ENCODE data around the gene KLF14. TPM values are rescaled to one million over a fixed set of nuclear protein-coding genes. Genes with fewer than 3 reads are reported as not detected.

The KLF14 gene
- total and polyA plus RNA-seq, 8 donors, result 0.09 to 0.40 (median 0.23) TPM

GRCh38 chr7:130732980-130733930, 752 bp downstream of the KLF14 start:
- DNase-seq (peak; percentile 43 to 83 (median 56)), FAIRE-seq (no peak), ATAC-seq (peak; percentile 80 to 87 (median 85))
- TF ChIP-seq, protein P1, sequence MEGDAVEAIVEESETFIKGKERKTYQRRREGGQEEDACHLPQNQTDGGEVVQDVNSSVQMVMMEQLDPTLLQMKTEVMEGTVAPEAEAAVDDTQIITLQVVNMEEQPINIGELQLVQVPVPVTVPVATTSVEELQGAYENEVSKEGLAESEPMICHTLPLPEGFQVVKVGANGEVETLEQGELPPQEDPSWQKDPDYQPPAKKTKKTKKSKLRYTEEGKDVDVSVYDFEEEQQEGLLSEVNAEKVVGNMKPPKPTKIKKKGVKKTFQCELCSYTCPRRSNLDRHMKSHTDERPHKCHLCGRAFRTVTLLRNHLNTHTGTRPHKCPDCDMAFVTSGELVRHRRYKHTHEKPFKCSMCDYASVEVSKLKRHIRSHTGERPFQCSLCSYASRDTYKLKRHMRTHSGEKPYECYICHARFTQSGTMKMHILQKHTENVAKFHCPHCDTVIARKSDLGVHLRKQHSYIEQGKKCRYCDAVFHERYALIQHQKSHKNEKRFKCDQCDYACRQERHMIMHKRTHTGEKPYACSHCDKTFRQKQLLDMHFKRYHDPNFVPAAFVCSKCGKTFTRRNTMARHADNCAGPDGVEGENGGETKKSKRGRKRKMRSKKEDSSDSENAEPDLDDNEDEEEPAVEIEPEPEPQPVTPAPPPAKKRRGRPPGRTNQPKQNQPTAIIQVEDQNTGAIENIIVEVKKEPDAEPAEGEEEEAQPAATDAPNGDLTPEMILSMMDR (IDR thresholded peaks at IDR 0.05), result no peak
- no peaks in the 10 kb centered on the region for H3K36me3 ChIP-seq
- H3K27ac ChIP-seq, result peak overlapping the region in 1 of 4 donors; percentile 59
- peaks cover 0 to 27% (median 10%) of the 10 kb centered on the region in 4 donors for H3K27me3 ChIP-seq
- whole genome bisulfite sequencing, 2 donors, result 11 to 13% methylated on average over 76 to 100 of the region's 100 CpGs
- H3K9me3 ChIP-seq, result peaks cover 0 to 10% (median 0%) of the 10 kb centered on the region in 4 donors
- H3K4me3 ChIP-seq, result peak overlapping the region; percentile 23 to 58 (median 46)
- intact Hi-C loops (cut with DNase I), result no loop called here
- H3K4me1 ChIP-seq, result no peaks in the 10 kb centered on the region

DNA sequence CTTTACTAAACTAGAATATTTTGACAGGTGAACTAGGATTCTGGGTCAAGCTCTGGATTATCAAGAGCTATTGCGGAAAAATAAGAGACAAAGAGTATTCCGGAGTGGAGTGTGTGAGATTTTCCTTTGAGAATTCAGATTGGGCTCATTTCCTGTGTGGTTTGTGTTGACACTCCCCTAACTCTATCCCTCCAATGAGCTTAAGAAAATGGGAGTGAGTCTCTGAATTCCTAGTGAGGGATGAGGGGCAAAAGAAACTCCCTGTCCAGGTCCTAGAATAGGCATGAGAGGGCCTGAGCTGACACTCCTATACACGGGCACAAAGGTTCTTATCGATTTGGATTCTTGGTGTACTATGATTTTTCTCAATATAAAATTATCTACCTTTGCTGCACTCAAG, 10.2 kb downstream of the KLF14 start:
- FAIRE-seq, result no peak
- Histone ChIP-seq H3K27ac (no peak overlapping the region), H3K27me3 (no peaks in the 10 kb centered on the region), H3K4me1 (no peaks in the 10 kb centered on the region), H3K4me3 (no peak overlapping the region), H3K36me3 (no peaks in the 10 kb centered on the region), H3K9me3 (no peaks in the 10 kb centered on the region)
- intact Hi-C loops (cut with DNase I), result no loop called here
- no peak for ATAC-seq
- no peak for DNase-seq
- TF ChIP-seq, protein P1 (IDR thresholded peaks at IDR 0.05), result no peak
- WGBS, 2 donors, result 75 to 81% methylated on average over 4 of the region's 4 CpGs

DNA sequence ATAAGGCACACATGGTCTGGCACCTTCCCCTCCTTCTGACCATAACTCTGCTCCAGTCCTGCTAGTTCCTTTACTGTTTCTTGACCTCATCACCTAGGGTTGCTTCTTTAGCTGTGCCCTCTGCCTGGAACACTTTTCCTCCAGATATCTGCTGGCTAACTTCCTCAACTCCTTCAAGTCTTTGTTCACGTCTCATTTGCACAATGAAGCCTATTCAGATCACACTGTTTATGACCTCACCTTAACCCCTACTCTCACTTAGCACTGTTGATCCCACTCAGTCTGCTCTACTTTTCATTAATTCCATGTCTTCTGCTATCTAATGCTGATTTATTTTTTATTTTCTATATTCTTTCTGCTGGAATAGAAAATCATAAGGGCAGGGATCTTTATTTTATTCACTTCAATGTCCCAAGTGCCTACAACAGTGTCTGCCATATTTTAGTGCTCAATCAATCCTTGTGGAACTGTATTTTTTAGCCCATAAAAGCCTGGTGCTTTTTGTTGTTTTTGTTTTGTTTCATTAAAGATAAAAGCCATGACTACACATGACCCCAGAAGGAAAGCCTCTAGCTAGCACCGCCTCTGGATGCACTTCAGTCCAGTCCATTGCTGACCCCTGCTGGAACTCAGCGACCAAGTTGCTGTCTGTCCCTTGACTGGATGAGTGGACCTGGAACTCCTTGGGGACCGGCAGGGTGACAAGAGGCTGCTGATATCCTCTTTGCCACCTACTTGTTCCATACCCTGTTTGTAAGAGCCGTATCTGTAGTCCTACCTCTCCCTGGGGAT, 12.3 kb downstream of the KLF14 start:
- FAIRE-seq (no peak), DNase-seq (peak; percentile 59 to 79 (median 68)), ATAC-seq (peak; percentile 95 to 100 (median 98))
- 19 to 22% methylated on average over 5 of the region's 5 CpGs for WGBS, 2 donors
- no peaks in the 10 kb centered on the region for H3K9me3 ChIP-seq
- no peaks in the 10 kb centered on the region for H3K27me3 ChIP-seq
- no peaks in the 10 kb centered on the region for H3K4me1 ChIP-seq
- no peak overlapping the region for H3K4me3 ChIP-seq
- TF ChIP-seq, protein P1 (IDR thresholded peaks at IDR 0.05), result peak in 2 of 4 donors; percentile 37 to 39
- no peak overlapping the region for H3K27ac ChIP-seq
- no peaks in the 10 kb centered on the region for H3K36me3 ChIP-seq
- intact Hi-C loops (cut with DNase I), result no loop called here

- intact Hi-C loops (cut with DNase I), result no loop called here
- TF ChIP-seq, protein P1 (IDR thresholded peaks at IDR 0.05), result no peak
- WGBS, 2 donors, result 67 to 69% methylated on average over 2 of the region's 2 CpGs
These were observed 14.5 kb downstream of the KLF14 start for GRCh38 chr7:130719541-130719940.

More at GRCh38 chr7:130719541-130719940, 14.5 kb downstream of the KLF14 start:
- no peaks in the 10 kb centered on the region for H3K4me1 ChIP-seq
- no peak overlapping the region for H3K4me3 ChIP-seq
- H3K27ac ChIP-seq, result no peak overlapping the region
- H3K27me3 ChIP-seq, result no peaks in the 10 kb centered on the region
- no peak for FAIRE-seq
- no peak for ATAC-seq
- H3K36me3 ChIP-seq, result no peaks in the 10 kb centered on the region
- H3K9me3 ChIP-seq, result no peaks in the 10 kb centered on the region
- no peak for DNase-seq

Data from pancreas (tissue), 10 donors.